ENCODE results near the gene ELP4. TPM values are rescaled to one million over a fixed set of nuclear protein-coding genes. Genes with fewer than 3 reads are reported as not detected.
"Not testable (repeated sequence)": the region's sequence is repeated elsewhere in the genome, so short reads cannot be mapped to it uniquely, and the experiment has no call there.

Gene ELP4
- total RNA-seq, 1 donor from 2014 or later: 23.4 TPM

- no peaks in the 10 kb centered on the region for H3K9me3 Mint-ChIP-seq (ENCODE audit: low read depth)
- H3K4me3 Mint-ChIP-seq (ENCODE audit: low read depth): no peak overlapping the region
- no peak overlapping the region for H3K27ac Mint-ChIP-seq
These were observed 154.6 kb downstream of the ELP4 start for GRCh38 chr11:31664129-31664528.

GRCh38 chr11:31664954-31665353, 155.4 kb downstream of the ELP4 start:
- Mint-ChIP-seq H3K4me1 (ENCODE audit: low read depth) (no peaks in the 10 kb centered on the region), H3K36me3 (ENCODE audit: insufficient read depth) (no peaks in the 10 kb centered on the region), H3K27ac (no peak overlapping the region), H3K27me3 (no peaks in the 10 kb centered on the region), H3K4me3 (ENCODE audit: low read depth) (no peak overlapping the region), H3K9me3 (ENCODE audit: low read depth) (no peaks in the 10 kb centered on the region)
- TF ChIP-seq CTCF (IDR thresholded peaks at IDR 0.05; ENCODE audit: unreplicated experiment): no peak
- DNase-seq (ENCODE audit: low spot score, unreplicated experiment): no peak

More at GRCh38 chr11:31664129-31664528, 154.6 kb downstream of the ELP4 start:
- H3K27me3 Mint-ChIP-seq: no peaks in the 10 kb centered on the region
- DNase-seq (ENCODE audit: low spot score, unreplicated experiment): no peak
- no peaks in the 10 kb centered on the region for H3K36me3 Mint-ChIP-seq (ENCODE audit: insufficient read depth)
- no peaks in the 10 kb centered on the region for H3K4me1 Mint-ChIP-seq (ENCODE audit: low read depth)
- TF ChIP-seq CTCF (IDR thresholded peaks at IDR 0.05; ENCODE audit: unreplicated experiment): no peak

GRCh38 chr11:31671681-31672080, 162.1 kb downstream of the ELP4 start:
- Mint-ChIP-seq H3K36me3 (ENCODE audit: insufficient read depth) (no peaks in the 10 kb centered on the region), H3K27me3 (no peaks in the 10 kb centered on the region), H3K9me3 (ENCODE audit: low read depth) (no peaks in the 10 kb centered on the region), H3K4me1 (ENCODE audit: low read depth) (no peaks in the 10 kb centered on the region), H3K27ac (no peak overlapping the region), H3K4me3 (ENCODE audit: low read depth) (no peak overlapping the region)
- no peak for TF ChIP-seq CTCF (IDR thresholded peaks at IDR 0.05; ENCODE audit: unreplicated experiment)
- DNase-seq (ENCODE audit: low spot score, unreplicated experiment): no peak

- DNase-seq (ENCODE audit: low spot score, unreplicated experiment); H3K4me3 Mint-ChIP-seq (ENCODE audit: low read depth); H3K4me1 Mint-ChIP-seq (ENCODE audit: low read depth); H3K27me3 Mint-ChIP-seq; H3K36me3 Mint-ChIP-seq (ENCODE audit: insufficient read depth); H3K27ac Mint-ChIP-seq; H3K9me3 Mint-ChIP-seq (ENCODE audit: low read depth): not testable (repeated sequence)
These were observed 163.5 kb downstream of the ELP4 start for GRCh38 chr11:31673108-31673507.

GRCh38 chr11:31676280-31676982, 166.9 kb downstream of the ELP4 start:
- Mint-ChIP-seq H3K27ac (no peak overlapping the region), H3K9me3 (ENCODE audit: low read depth) (peaks cover 6% of the 10 kb centered on the region), H3K36me3 (ENCODE audit: insufficient read depth) (peaks cover 4% of the 10 kb centered on the region), H3K27me3 (no peaks in the 10 kb centered on the region), H3K4me3 (ENCODE audit: low read depth) (no peak overlapping the region), H3K4me1 (ENCODE audit: low read depth) (peaks cover 2% of the 10 kb centered on the region)
- no peak for TF ChIP-seq CTCF (IDR thresholded peaks at IDR 0.05; ENCODE audit: unreplicated experiment)
- DNase-seq (ENCODE audit: low spot score, unreplicated experiment): no peak

- H3K27ac Mint-ChIP-seq: no peak overlapping the region
- H3K9me3 Mint-ChIP-seq (ENCODE audit: low read depth): peaks cover 6% of the 10 kb centered on the region
- DNase-seq (ENCODE audit: low spot score, unreplicated experiment): no peak
- peaks cover 4% of the 10 kb centered on the region for H3K36me3 Mint-ChIP-seq (ENCODE audit: insufficient read depth)
- TF ChIP-seq CTCF (IDR thresholded peaks at IDR 0.05; ENCODE audit: unreplicated experiment): no peak
- no peak overlapping the region for H3K4me3 Mint-ChIP-seq (ENCODE audit: low read depth)
- no peaks in the 10 kb centered on the region for H3K27me3 Mint-ChIP-seq
- H3K4me1 Mint-ChIP-seq (ENCODE audit: low read depth): peaks cover 6% of the 10 kb centered on the region
These were observed 171.2 kb downstream of the ELP4 start for GRCh38 chr11:31680770-31681169.

All from progenitor cell of endocrine pancreas (in vitro differentiated cells).